GM18508 (cell line): ENCODE results near the gene RFTN1.

Experiments used
- ATAC-seq: cut with Tn5 transposase; IDR thresholded peaks from one replicate; pipeline ENCODE4 v1.9.1; 2021; ENCODE audit warnings: moderate number of reproducible peaks; ENCODE audit not compliant: insufficient read depth, unreplicated experiment

RFTN1 gene

GRCh38 chr3:16513141-16514020, at the start of gene RFTN1:
Gene RFTN1 (minus strand): TSS chr3:16513699. CDS start chr3:16493869, 19,830 bp downstream.
- ATAC-seq, result no peak

GRCh38 chr3:16559653-16560365, 46.3 kb upstream of the RFTN1 start:
- no peak for ATAC-seq

- ATAC-seq, result no peak
Measured at GRCh38 chr3:16554126-16554525, 40.6 kb upstream of the RFTN1 start.

- no peak for ATAC-seq
Measured at GRCh38 chr3:16552757-16553156, 39.3 kb upstream of the RFTN1 start.

- ATAC-seq, result no peak
Measured at GRCh38 chr3:16551342-16551976, 38.0 kb upstream of the RFTN1 start.

- ATAC-seq, result peak; percentile 81
Measured at GRCh38 chr3:16550676-16551341, 37.3 kb upstream of the RFTN1 start.

GRCh38 chr3:16550305-16550675, 36.8 kb upstream of the RFTN1 start:
- ATAC-seq, result no peak

GRCh38 chr3:16548721-16549120, 35.2 kb upstream of the RFTN1 start:
- ATAC-seq, result no peak

GRCh38 chr3:16547561-16548357, 34.3 kb upstream of the RFTN1 start:
- no peak for ATAC-seq

GRCh38 chr3:16546186-16547010, 32.9 kb upstream of the RFTN1 start:
- no peak for ATAC-seq

- no peak for ATAC-seq
Measured at GRCh38 chr3:16545413-16546185, 32.1 kb upstream of the RFTN1 start.

- ATAC-seq, result no peak
Measured at GRCh38 chr3:16543242-16543864, 29.9 kb upstream of the RFTN1 start.

- ATAC-seq, result no peak
Measured at GRCh38 chr3:16538507-16538906, 25.0 kb upstream of the RFTN1 start.

GRCh38 chr3:16536996-16537395, 23.5 kb upstream of the RFTN1 start:
- no peak for ATAC-seq

- no peak for ATAC-seq
Measured at GRCh38 chr3:16536344-16536663, 22.8 kb upstream of the RFTN1 start.

- ATAC-seq, result no peak
Measured at GRCh38 chr3:16534640-16535262, 21.3 kb upstream of the RFTN1 start.

GRCh38 chr3:16533928-16534574, 20.6 kb upstream of the RFTN1 start:
- ATAC-seq, result no peak
